GM19193 (cell line): ENCODE measurements around the gene PCDH7.

Experiments
- POLR2A ChIP-seq: IDR thresholded peaks from 4 replicates; pipeline ENCODE4 v1.6.1; 2011; ENCODE audit not compliant: insufficient read depth, insufficient read length; ENCODE audit errors: extremely low read depth

The PCDH7 gene

DNA sequence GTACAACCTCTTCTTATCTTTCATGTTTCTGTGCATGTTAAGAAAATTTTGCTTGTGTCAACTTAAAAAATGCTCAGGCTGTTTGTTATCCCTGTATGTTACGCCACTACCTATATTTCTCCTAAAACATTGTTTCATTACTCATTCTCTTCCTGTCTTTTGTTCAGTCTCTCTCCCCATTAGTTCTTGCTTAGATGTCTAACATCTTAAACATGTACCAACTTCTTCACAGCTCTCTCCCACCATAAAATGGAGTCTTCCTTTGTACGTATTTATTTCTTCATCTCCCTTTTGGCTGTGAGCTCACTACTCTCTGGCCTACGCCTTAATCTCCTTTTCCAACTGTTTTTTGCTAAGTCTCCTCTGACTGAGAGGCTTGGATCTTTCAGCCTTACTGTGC lies 36.4 kb downstream of the PCDH7 start:
- TF ChIP-seq POLR2A, result no peak

DNA sequence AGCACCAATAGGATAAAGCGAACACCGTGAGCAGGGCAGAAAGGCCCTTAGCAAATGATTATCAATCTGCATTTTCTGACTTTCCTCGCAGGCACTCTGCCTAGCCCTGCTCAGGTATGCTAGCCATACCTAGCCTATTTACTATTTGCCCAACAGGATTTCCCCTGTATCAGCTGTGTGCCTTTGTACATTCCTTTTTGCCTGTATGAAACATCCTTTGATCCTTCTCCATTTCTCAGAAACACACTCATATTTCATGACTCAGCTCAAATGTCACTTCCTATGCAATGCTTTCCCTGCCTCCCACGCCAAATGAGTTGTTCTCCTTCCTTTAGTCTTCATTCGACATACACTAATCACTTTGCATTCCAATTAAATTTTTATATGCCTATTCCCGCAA lies 37.2 kb downstream of the PCDH7 start:
- no peak for TF ChIP-seq POLR2A

DNA sequence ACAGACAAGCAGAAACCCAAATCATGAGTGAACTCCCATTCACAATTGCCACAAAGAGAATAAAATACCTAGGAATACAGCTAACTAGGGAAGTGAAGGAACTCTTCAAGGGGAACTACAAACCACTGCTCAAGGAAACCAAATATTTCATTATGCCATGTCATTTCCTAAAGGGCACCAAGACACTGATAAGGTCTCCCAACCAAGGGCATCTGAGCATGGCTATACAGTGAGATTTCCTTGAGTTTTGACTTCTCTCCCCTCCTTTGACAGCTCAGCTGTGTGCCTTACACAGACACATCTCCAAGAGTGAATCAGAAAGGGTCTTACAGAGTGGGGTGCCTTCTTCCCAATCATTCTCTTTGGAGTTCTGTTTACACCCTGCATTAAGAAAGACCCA lies 40.4 kb downstream of the PCDH7 start:
- TF ChIP-seq POLR2A, result no peak

DNA sequence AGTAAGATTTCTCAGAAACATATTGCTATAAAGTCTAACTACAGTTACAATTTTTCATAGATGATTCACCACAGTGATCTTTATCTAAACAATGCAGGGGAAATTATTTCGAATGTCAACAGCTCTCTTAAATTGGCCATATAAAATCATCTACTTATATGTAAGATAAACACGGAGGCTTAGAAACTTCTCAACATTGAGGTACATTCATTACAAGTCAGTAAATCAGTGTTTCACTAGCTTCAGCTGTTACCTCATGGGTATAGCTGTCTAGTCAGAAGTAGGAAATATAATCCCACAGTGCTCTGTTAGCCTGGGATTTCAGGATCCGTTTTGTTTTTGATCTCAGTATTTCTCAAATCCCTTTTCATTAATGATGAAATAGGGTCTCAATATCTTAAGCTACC lies 43.2 kb downstream of the PCDH7 start:
- no peak for TF ChIP-seq POLR2A

DNA sequence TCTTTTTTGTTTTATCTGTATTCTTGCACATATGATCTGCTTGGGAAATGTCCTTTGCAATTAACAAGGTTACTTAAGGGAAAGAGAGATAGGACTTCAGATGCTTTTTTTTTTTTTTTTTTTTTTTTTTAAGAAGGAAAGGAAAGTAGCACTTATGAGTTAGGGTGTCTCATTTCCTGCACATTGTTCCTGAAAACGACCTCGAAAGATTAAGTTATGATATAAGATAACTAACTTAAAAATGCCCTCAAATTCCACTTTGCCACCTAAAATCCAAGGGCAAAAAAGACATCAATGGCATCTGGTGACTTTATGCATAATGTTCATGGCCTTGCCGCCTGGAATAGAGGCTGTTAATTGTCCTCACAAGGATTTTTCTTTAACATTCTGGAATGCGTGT lies 44.9 kb downstream of the PCDH7 start:
- no peak for TF ChIP-seq POLR2A

DNA sequence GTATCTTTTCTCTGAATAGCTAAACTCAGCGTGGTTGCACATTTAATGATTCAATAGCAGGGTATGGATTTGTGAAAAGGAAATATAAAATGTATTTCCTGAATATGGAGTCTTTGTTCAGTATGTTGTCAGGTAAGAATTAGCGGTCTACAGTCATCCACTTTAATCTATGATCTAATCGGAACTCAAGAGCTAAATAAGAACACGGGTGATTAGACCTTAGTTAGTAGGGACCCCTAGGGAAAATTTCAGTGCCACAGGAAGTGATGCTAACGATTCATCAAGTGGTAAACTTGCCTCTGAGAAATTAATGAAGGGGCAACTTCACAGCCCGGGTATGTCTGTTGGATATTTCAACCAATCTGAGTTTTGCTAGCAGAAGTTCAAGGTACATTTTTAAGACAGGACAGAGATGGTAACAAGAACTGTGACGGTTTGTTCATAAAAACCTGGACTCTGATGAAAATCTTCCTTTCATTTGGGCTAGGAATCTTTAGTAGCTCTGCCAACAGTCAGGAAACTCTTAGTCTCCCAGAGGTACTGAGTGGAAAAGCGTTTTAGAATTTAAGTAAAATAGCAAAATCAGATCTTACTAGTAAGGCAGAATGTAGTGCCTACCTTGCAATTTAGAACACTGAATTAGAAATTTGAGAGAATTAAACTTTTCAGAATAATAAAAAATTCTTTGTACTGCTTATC lies 47.1 kb downstream of the PCDH7 start:
- TF ChIP-seq POLR2A, result no peak

DNA sequence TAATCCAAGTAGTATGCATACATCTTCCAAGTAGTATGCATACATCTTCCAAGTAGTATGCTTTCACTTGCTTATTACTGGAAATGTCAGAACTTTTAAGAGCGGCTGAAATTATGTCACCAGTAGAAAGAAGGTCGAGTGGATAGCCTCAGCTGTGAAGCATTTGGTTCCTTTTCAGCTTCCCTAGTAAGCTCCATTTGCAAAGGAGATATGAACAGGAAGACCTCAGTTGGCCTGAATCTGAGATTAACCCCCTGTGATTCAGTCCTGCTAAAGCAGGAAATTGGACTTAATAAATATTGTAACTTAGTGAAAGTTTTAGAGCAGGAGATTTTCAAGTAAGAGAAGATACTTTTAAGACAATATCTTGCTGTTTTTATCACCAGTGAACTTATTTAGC lies 48.1 kb downstream of the PCDH7 start:
- TF ChIP-seq POLR2A, result no peak

DNA sequence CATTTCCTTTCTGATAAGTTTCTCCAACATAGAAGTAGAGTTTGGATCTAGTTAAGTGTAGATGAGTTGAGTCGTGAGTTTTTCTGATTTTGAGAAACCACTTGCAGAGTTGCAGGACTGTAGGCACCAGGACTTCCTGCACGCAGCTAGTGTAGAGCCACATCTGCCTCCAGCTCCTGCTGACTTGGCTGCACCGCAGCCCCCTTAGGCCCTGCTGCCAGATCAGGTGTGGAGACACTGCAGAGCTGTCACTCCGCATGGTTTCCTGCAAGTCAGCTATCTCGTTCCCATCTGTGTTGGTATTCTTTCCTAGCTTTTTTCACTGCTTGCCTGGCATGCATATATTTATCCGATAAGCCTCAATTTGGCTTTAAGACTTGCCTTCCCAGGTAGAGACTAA lies 48.9 kb downstream of the PCDH7 start:
- TF ChIP-seq POLR2A, result no peak

DNA sequence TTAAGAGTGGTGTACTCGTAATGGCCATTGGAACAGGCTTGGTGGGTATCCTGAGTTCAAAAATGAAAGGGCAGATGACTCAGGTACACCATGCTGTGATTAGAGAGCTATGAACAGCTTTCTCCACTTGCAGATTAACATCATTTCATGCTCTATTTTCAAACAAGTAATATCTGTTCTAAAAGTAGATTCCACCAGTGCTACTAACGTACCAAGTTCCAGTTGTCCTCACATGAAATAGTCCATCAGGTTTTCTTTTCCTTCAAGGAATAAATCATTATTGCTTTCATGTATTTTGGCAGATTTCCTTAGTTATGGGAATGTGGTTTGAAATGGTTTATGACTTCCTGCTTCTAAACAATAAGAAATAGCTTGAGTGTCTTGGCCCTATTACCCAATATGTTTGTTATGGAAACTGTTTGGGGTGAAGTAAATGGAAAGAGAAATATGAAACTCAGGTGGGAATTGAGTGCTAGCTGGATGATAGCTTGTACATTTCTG lies 49.9 kb downstream of the PCDH7 start:
- TF ChIP-seq POLR2A, result no peak

DNA sequence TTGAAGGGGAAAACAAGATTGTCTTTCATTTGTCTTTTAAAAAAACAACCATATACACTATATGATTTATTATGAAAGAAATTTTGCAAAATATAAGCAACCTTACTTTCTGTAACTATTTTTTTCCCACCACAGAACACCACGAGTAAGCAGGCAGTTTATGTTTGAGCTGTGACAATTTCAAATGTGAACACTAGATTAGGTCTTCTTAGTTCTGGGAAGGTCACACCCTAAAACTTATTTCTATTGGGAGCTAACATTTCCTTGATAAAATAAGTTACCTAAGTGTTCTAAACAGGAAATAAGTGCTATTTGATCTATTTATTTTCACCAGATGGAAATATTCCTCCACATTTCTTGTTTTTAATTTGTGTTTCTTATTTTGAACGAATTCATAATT lies 50.6 kb downstream of the PCDH7 start:
- TF ChIP-seq POLR2A, result no peak

DNA sequence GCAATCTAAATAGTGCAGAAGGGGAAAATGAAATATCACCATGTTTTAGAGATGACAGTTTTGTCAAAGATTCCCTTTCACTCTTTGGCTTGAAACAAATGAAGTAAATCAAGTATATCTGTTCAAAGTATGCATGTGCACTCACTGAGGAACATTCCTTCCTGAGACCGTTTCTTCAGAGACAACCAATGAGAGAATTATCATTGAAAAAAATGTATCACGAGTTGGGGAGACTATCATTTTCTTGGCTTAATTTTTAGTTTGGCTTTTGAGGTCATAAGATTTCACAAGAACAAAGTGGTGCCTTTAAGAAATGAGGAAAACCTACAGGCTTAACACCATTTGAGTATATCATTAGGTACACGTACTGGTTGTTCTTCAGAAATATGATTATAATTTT lies 56.3 kb downstream of the PCDH7 start:
- no peak for TF ChIP-seq POLR2A

DNA sequence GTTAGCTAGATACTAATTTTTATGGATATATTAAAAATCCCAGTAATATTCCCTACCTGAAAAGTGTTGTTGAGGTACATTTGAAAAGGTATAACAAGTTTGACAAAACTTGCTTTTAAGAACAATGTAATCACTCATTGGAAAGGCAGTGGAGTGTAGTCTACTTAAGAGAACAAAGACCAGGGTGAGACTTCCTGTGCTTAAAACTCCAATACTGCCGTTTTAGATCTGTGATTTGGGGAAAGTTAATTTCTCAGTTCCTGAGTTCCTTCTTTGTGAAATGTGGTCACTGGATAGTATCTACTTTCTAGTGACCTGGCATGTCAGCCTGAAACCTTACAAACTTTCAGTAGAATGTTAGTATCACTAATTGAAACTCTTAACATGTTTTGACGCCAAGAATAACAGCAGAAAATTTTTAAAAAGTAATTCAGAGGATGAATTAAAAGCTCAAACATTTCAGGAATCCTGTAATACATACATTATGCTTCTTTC lies 56.8 kb downstream of the PCDH7 start:
- TF ChIP-seq POLR2A, result no peak
